OCI-LY3 (cell line): Measurements from ENCODE around the gene PTPRT.

Source experiments
- H2AFZ ChIP-seq: fragments of 200-600, 300-600 bp; shearing (Covaris generic); 2 replicates; pipeline ENCODE4 v1.6.0; 2014; ENCODE audit warnings: antibody characterized with exemption, low read depth, low read length
- H3K27ac ChIP-seq: fragments of 200-600, 300-600 bp; sonication (generic); 2 replicates; pipeline ENCODE4 v1.5.1; 2014; ENCODE audit warnings: mild to moderate bottlenecking, low read length, moderate library complexity, mixed read lengths
- H3K27me3 ChIP-seq: fragments of 200-600, 300-600 bp; sonication (generic); 2 replicates; pipeline ENCODE4 v1.6.1; 2014; ENCODE audit warnings: low read depth, low read length, mixed read lengths
- H3K36me3 ChIP-seq: fragments of 200-600, 300-600 bp; sonication (generic); replicated peaks from 2 replicates; pipeline ENCODE3; 2014; ENCODE audit warnings: low read depth, low read length, mixed read lengths
- H3K4me1 ChIP-seq: fragments of 300-600, 200-600 bp; sonication (generic); 2 replicates; pipeline ENCODE4 v1.6.1; 2014; ENCODE audit warnings: low read length, mixed read lengths
- H3K4me2 ChIP-seq: fragments of 200-600, 300-600 bp; sonication (generic); 2 replicates; pipeline ENCODE4 v1.6.1; 2014; ENCODE audit warnings: low read length, mixed read lengths
- H3K4me3 ChIP-seq: fragments of 300-600, 200-600 bp; sonication (generic); 2 replicates; pipeline ENCODE4 v1.5.1; 2014; ENCODE audit warnings: antibody characterized with exemption, mild to moderate bottlenecking, low read length, moderate library complexity
- H3K79me2 ChIP-seq: fragments of 300-600, 200-600 bp; shearing (Covaris generic); 2 replicates; pipeline ENCODE4 v1.6.1; 2014; ENCODE audit warnings: mild to moderate bottlenecking, low read length, mixed read lengths
- H3K9ac ChIP-seq: fragments of 300-600, 200-600 bp; shearing (Covaris generic); 2 replicates; pipeline ENCODE4 v1.6.0; 2014; ENCODE audit warnings: mild to moderate bottlenecking, low read length, moderate library complexity
- H3K9me3 ChIP-seq: fragments of 200-600, 300-600 bp; shearing (Covaris generic); 2 replicates; pipeline ENCODE4 v1.6.1; 2014; ENCODE audit warnings: low read length, mixed read lengths; ENCODE audit not compliant: insufficient read depth
- H4K20me1 ChIP-seq: fragments of 200-600, 300-600 bp; sonication (generic); 2 replicates; pipeline ENCODE4 v1.6.1; 2016; ENCODE audit warnings: low read length, mixed read lengths; ENCODE audit not compliant: insufficient read depth
- CTCF ChIP-seq: fragments of 200-600, 300-600 bp; sonication (generic); IDR thresholded peaks from 2 replicates; pipeline ENCODE4 v1.5.1; 2014; ENCODE audit warnings: antibody characterized with exemption, low read length, low read depth
- EZH2phosphoT487 ChIP-seq: fragments of 200-600 bp; shearing (Covaris generic); IDR thresholded peaks from 2 replicates; pipeline ENCODE4 v1.6.1; 2018; ENCODE audit warnings: antibody characterized with exemption, mixed run types, low read depth

Gene PTPRT

DNA sequence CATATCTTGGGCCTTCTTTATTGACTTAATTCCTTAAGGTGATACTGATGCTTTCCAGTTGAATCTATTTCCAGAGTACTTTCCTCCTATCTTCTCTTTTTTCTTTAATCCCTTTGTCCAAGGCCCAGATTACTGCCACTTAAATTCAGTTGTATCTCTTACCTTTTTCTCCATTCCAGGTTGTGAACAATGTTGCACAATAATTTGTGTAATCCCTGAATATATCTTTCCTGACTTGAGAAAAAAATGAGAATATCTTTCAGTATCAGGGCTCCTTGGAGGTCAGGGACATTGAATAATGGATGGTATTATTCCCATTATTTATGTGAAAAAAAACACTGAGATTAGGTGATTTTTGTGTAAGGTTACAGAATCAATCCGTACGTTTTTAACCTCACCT is 683.3 kb downstream of the PTPRT start:
- no peak overlapping the region for H3K4me2 ChIP-seq
- H3K4me3 ChIP-seq, result no peak overlapping the region
- no peaks in the 10 kb centered on the region for H3K79me2 ChIP-seq
- no peak overlapping the region for H3K27ac ChIP-seq
- H3K9ac ChIP-seq, result no peak overlapping the region
- H3K4me1 ChIP-seq, result no peaks in the 10 kb centered on the region
- H3K36me3 ChIP-seq, result no peaks in the 10 kb centered on the region
- H4K20me1 ChIP-seq, result no peaks in the 10 kb centered on the region
- H3K27me3 ChIP-seq, result peaks cover 1% of the 10 kb centered on the region; the same call in 1 of the 2 replicates
- H2AFZ ChIP-seq, result no peak overlapping the region
- no peaks in the 10 kb centered on the region for H3K9me3 ChIP-seq
- TF ChIP-seq EZH2phosphoT487 (no peak), CTCF (no peak)

DNA sequence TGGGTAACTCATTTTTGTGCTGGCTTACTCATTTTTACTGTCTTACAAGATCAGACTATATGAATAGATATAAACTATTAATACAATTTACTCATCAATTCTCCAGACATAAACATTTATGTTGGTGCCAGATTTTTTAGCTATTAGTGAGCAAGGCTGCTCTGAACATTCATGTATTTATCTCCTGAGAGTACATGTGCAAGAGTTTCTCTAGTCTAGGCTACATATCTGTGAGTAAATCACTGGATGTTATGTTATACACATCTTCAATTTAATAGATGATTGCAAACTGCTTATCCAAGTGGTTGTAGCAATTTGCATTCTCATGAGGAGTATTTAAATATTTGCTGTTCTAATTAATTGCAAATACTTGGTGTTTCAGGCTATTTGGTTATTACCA is 687.1 kb downstream of the PTPRT start:
- H2AFZ ChIP-seq, result no peak overlapping the region
- H3K9me3 ChIP-seq, result no peaks in the 10 kb centered on the region
- no peak overlapping the region for H3K27ac ChIP-seq
- no peaks in the 10 kb centered on the region for H3K4me1 ChIP-seq
- H3K79me2 ChIP-seq, result no peaks in the 10 kb centered on the region
- peaks cover 3% of the 10 kb centered on the region; the same call in 1 of the 2 replicates for H3K27me3 ChIP-seq
- no peaks in the 10 kb centered on the region for H3K36me3 ChIP-seq
- H4K20me1 ChIP-seq, result no peaks in the 10 kb centered on the region
- TF ChIP-seq EZH2phosphoT487 (no peak), CTCF (no peak)
- no peak overlapping the region for H3K9ac ChIP-seq
- no peak overlapping the region for H3K4me2 ChIP-seq
- H3K4me3 ChIP-seq, result no peak overlapping the region

DNA sequence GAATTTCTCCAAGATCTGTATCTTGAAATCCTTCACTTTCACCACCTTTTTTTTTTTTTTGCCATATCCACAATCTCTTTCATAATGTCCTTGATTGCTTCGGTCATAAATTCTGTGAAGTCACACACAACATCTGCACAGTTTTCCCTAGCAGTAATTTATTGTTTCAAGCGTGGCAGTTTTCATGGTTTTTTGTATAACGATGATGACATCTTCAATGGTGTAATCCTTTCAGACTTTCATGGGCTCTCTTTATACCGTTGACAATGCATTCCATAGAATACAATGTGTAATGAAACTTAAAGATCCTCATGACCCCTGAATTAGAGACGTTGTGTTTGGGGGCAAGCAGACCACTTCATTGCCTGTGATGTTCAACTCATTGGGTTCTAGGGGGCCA is 693.1 kb downstream of the PTPRT start:
- Histone ChIP-seq H3K4me2 (no peak overlapping the region), H3K79me2 (no peaks in the 10 kb centered on the region), H3K9ac (no peak overlapping the region), H3K4me3 (no peak overlapping the region), H3K4me1 (peaks cover 13% of the 10 kb centered on the region), H2AFZ (no peak overlapping the region), H3K36me3 (no peaks in the 10 kb centered on the region), H3K9me3 (no peaks in the 10 kb centered on the region), H4K20me1 (no peaks in the 10 kb centered on the region), H3K27ac (no peak overlapping the region), H3K27me3 (peaks cover 22% of the 10 kb centered on the region; the same call in 1 of the 2 replicates)
- TF ChIP-seq CTCF, result no peak
- TF ChIP-seq EZH2phosphoT487, result no peak

DNA sequence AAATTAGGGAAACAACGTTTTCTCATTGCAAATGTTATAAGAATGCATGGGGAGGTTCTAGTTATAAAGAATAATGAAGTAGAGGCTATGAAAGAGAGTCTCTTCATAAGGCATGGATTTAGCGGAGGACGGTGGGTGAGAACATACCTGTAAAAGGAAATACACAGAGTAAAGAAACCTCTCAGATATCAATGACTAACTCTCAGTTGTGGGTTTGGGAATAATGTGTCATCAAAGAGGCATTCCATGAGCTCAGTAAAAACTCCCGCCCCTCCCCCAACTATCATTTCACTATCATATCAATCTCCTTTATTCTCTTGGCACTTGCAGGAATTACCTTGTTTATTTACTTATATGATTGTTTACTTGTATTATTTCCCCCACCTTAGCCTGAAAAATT is 695.4 kb downstream of the PTPRT start:
- H3K9ac ChIP-seq, result no peak overlapping the region
- no peak overlapping the region for H2AFZ ChIP-seq
- no peak overlapping the region for H3K4me3 ChIP-seq
- H3K4me2 ChIP-seq, result no peak overlapping the region
- H4K20me1 ChIP-seq, result no peaks in the 10 kb centered on the region
- H3K36me3 ChIP-seq, result no peaks in the 10 kb centered on the region
- no peaks in the 10 kb centered on the region for H3K9me3 ChIP-seq
- TF ChIP-seq CTCF (no peak), EZH2phosphoT487 (no peak)
- peaks cover 22% of the 10 kb centered on the region; the same call in 1 of the 2 replicates for H3K27me3 ChIP-seq
- H3K27ac ChIP-seq, result no peak overlapping the region
- H3K79me2 ChIP-seq, result no peaks in the 10 kb centered on the region
- peaks cover 13% of the 10 kb centered on the region for H3K4me1 ChIP-seq
